ENCODE measurements around the gene RELN. TPM values are rescaled to one million over a fixed set of nuclear protein-coding genes. Genes with fewer than 3 reads are reported as not detected.

Gene RELN
- total RNA-seq, 1 donor from 2014 or later: 5.7 TPM

- H3K27ac Mint-ChIP-seq (ENCODE audit: unreplicated experiment): no peak overlapping the region
- no peaks in the 10 kb centered on the region for H3K9me3 Mint-ChIP-seq (ENCODE audit: unreplicated experiment)
- H3K27me3 Mint-ChIP-seq (ENCODE audit: unreplicated experiment): no peaks in the 10 kb centered on the region
- H3K4me1 Mint-ChIP-seq (ENCODE audit: low read depth, unreplicated experiment): peaks cover 3% of the 10 kb centered on the region
- no peaks in the 10 kb centered on the region for H3K36me3 Mint-ChIP-seq (ENCODE audit: unreplicated experiment)
- TF ChIP-seq CTCF (IDR thresholded peaks at IDR 0.05; ENCODE audit: partially characterized antibody, unreplicated experiment): no peak
- no peak for DNase-seq
- H3K4me3 Mint-ChIP-seq (ENCODE audit: unreplicated experiment): no peak overlapping the region
These were observed 508.7 kb downstream of the RELN start for GRCh38 chr7:103480771-103481170.

- no peaks in the 10 kb centered on the region for H3K4me1 Mint-ChIP-seq (ENCODE audit: low read depth, unreplicated experiment)
- H3K36me3 Mint-ChIP-seq (ENCODE audit: unreplicated experiment): no peaks in the 10 kb centered on the region
- H3K27me3 Mint-ChIP-seq (ENCODE audit: unreplicated experiment): no peaks in the 10 kb centered on the region
- TF ChIP-seq CTCF (IDR thresholded peaks at IDR 0.05; ENCODE audit: partially characterized antibody, unreplicated experiment): no peak
- no peak overlapping the region for H3K27ac Mint-ChIP-seq (ENCODE audit: unreplicated experiment)
- H3K9me3 Mint-ChIP-seq (ENCODE audit: unreplicated experiment): no peaks in the 10 kb centered on the region
- no peak overlapping the region for H3K4me3 Mint-ChIP-seq (ENCODE audit: unreplicated experiment)
- DNase-seq: no peak
These were observed 514.5 kb downstream of the RELN start for GRCh38 chr7:103474956-103475355.

GRCh38 chr7:103469095-103469948 lies 520.1 kb downstream of the RELN start:
- Mint-ChIP-seq H3K9me3 (ENCODE audit: unreplicated experiment) (no peaks in the 10 kb centered on the region), H3K27ac (ENCODE audit: unreplicated experiment) (no peak overlapping the region), H3K4me3 (ENCODE audit: unreplicated experiment) (no peak overlapping the region), H3K36me3 (ENCODE audit: unreplicated experiment) (no peaks in the 10 kb centered on the region), H3K27me3 (ENCODE audit: unreplicated experiment) (no peaks in the 10 kb centered on the region), H3K4me1 (ENCODE audit: low read depth, unreplicated experiment) (no peaks in the 10 kb centered on the region)
- no peak for TF ChIP-seq CTCF (IDR thresholded peaks at IDR 0.05; ENCODE audit: partially characterized antibody, unreplicated experiment)
- no peak for DNase-seq

GRCh38 chr7:103466814-103467213 lies 522.6 kb downstream of the RELN start:
- no peak for TF ChIP-seq CTCF (IDR thresholded peaks at IDR 0.05; ENCODE audit: partially characterized antibody, unreplicated experiment)
- H3K4me1 Mint-ChIP-seq (ENCODE audit: low read depth, unreplicated experiment): no peaks in the 10 kb centered on the region
- no peak overlapping the region for H3K4me3 Mint-ChIP-seq (ENCODE audit: unreplicated experiment)
- no peaks in the 10 kb centered on the region for H3K27me3 Mint-ChIP-seq (ENCODE audit: unreplicated experiment)
- H3K27ac Mint-ChIP-seq (ENCODE audit: unreplicated experiment): no peak overlapping the region
- H3K36me3 Mint-ChIP-seq (ENCODE audit: unreplicated experiment): no peaks in the 10 kb centered on the region
- DNase-seq: no peak
- no peaks in the 10 kb centered on the region for H3K9me3 Mint-ChIP-seq (ENCODE audit: unreplicated experiment)

GRCh38 chr7:103462358-103462757 lies 527.1 kb downstream of the RELN start:
- no peak overlapping the region for H3K4me3 Mint-ChIP-seq (ENCODE audit: unreplicated experiment)
- peaks cover 2% of the 10 kb centered on the region for H3K9me3 Mint-ChIP-seq (ENCODE audit: unreplicated experiment)
- no peak overlapping the region for H3K27ac Mint-ChIP-seq (ENCODE audit: unreplicated experiment)
- H3K4me1 Mint-ChIP-seq (ENCODE audit: low read depth, unreplicated experiment): peaks cover 2% of the 10 kb centered on the region
- TF ChIP-seq CTCF (IDR thresholded peaks at IDR 0.05; ENCODE audit: partially characterized antibody, unreplicated experiment): no peak
- H3K36me3 Mint-ChIP-seq (ENCODE audit: unreplicated experiment): peaks cover 4% of the 10 kb centered on the region
- DNase-seq: no peak
- no peaks in the 10 kb centered on the region for H3K27me3 Mint-ChIP-seq (ENCODE audit: unreplicated experiment)

Data from glutamatergic neuron (in vitro differentiated cells).